ENCODE measurements around the gene P4HTM.

Gene P4HTM

GRCh38 chr3:48979451-48979850, 10.6 kb upstream of the P4HTM start:
- H3K27me3 ChIP-seq (ENCODE audit: insufficient read depth, low read length, poor library complexity), result no peaks in the 10 kb centered on the region
- WGBS (ENCODE audit: extremely low coverage, insufficient coverage, low lambda C conversion rate), result no CpG with 5 or more reads among the region's 3 CpGs
- H3K27ac ChIP-seq (ENCODE audit: low read depth, low read length), result no peak overlapping the region
- H3K4me3 ChIP-seq (ENCODE audit: low read length), result no peak overlapping the region
- no peaks in the 10 kb centered on the region for H3K79me2 ChIP-seq (ENCODE audit: control insufficient read depth, insufficient read depth, low read length)
- peaks cover 19% of the 10 kb centered on the region for H3K36me3 ChIP-seq (ENCODE audit: control insufficient read depth, insufficient read depth, low read length)
- H3K9ac ChIP-seq (ENCODE audit: low read length), result no peak overlapping the region
- H3K23ac ChIP-seq (ENCODE audit: low read length), result no peak overlapping the region
- no peak overlapping the region for H3K4me2 ChIP-seq (ENCODE audit: low read length)
- no peak overlapping the region for H3K18ac ChIP-seq (ENCODE audit: low read length)
- no peaks in the 10 kb centered on the region for H3K4me1 ChIP-seq (ENCODE audit: control insufficient read depth, low read depth, low read length)
- H2BK5ac ChIP-seq (ENCODE audit: low read length), result no peak overlapping the region
- H4K5ac ChIP-seq (ENCODE audit: low read length), result no peak overlapping the region
- no peaks in the 10 kb centered on the region for H3K79me1 ChIP-seq (ENCODE audit: low read length)
- no peak overlapping the region for H2AK5ac ChIP-seq (ENCODE audit: low read length)
- no peak overlapping the region for H2BK15ac ChIP-seq (replicated peaks; ENCODE audit: low read depth)
- DNase-seq, result no peak
- H3K56ac ChIP-seq (ENCODE audit: low read length), result no peak overlapping the region
- no peak overlapping the region for H3K4ac ChIP-seq (ENCODE audit: low read depth, low read length)
- no peak overlapping the region for H4K8ac ChIP-seq (ENCODE audit: low read depth, low read length)
- H2BK120ac ChIP-seq (ENCODE audit: low read depth, low read length), result no peak overlapping the region

GRCh38 chr3:48980295-48980694, 9.7 kb upstream of the P4HTM start:
- Histone ChIP-seq H3K27ac (ENCODE audit: low read depth, low read length) (no peak overlapping the region), H3K27me3 (ENCODE audit: insufficient read depth, low read length, poor library complexity) (no peaks in the 10 kb centered on the region), H3K4ac (ENCODE audit: low read depth, low read length) (no peak overlapping the region), H3K4me2 (ENCODE audit: low read length) (no peak overlapping the region), H3K9ac (ENCODE audit: low read length) (no peak overlapping the region), H2BK5ac (ENCODE audit: low read length) (no peak overlapping the region), H3K4me1 (ENCODE audit: control insufficient read depth, low read depth, low read length) (no peaks in the 10 kb centered on the region), H3K23ac (ENCODE audit: low read length) (no peak overlapping the region), H3K4me3 (ENCODE audit: low read length) (no peak overlapping the region), H3K36me3 (ENCODE audit: control insufficient read depth, insufficient read depth, low read length) (peaks cover 17% of the 10 kb centered on the region), H2BK15ac (replicated peaks; ENCODE audit: low read depth) (no peak overlapping the region), H4K8ac (ENCODE audit: low read depth, low read length) (no peak overlapping the region), H2BK120ac (ENCODE audit: low read depth, low read length) (no peak overlapping the region), H3K56ac (ENCODE audit: low read length) (no peak overlapping the region), H3K79me1 (ENCODE audit: low read length) (no peaks in the 10 kb centered on the region), H3K18ac (ENCODE audit: low read length) (no peak overlapping the region), H3K79me2 (ENCODE audit: control insufficient read depth, insufficient read depth, low read length) (no peaks in the 10 kb centered on the region), H2AK5ac (ENCODE audit: low read length) (no peak overlapping the region), H4K5ac (ENCODE audit: low read length) (no peak overlapping the region)
- no peak for DNase-seq
- WGBS (ENCODE audit: extremely low coverage, insufficient coverage, low lambda C conversion rate), result no CpG with 5 or more reads among the region's 4 CpGs

- no peak overlapping the region for H3K4me2 ChIP-seq (ENCODE audit: low read length)
- no peak for DNase-seq
- no peak overlapping the region for H2AK5ac ChIP-seq (ENCODE audit: low read length)
- no peak overlapping the region for H3K4ac ChIP-seq (ENCODE audit: low read depth, low read length)
- no peak overlapping the region for H3K18ac ChIP-seq (ENCODE audit: low read length)
- H3K56ac ChIP-seq (ENCODE audit: low read length), result no peak overlapping the region
- H4K8ac ChIP-seq (ENCODE audit: low read depth, low read length), result no peak overlapping the region
- no peak overlapping the region for H2BK15ac ChIP-seq (replicated peaks; ENCODE audit: low read depth)
- no peaks in the 10 kb centered on the region for H3K4me1 ChIP-seq (ENCODE audit: control insufficient read depth, low read depth, low read length)
- no peak overlapping the region for H3K9ac ChIP-seq (ENCODE audit: low read length)
- no peak overlapping the region for H3K4me3 ChIP-seq (ENCODE audit: low read length)
- no peaks in the 10 kb centered on the region for H3K79me1 ChIP-seq (ENCODE audit: low read length)
- H3K27me3 ChIP-seq (ENCODE audit: insufficient read depth, low read length, poor library complexity), result no peaks in the 10 kb centered on the region
- no peak overlapping the region for H2BK120ac ChIP-seq (ENCODE audit: low read depth, low read length)
- H2BK5ac ChIP-seq (ENCODE audit: low read length), result no peak overlapping the region
- no peaks in the 10 kb centered on the region for H3K79me2 ChIP-seq (ENCODE audit: control insufficient read depth, insufficient read depth, low read length)
- no peak overlapping the region for H4K5ac ChIP-seq (ENCODE audit: low read length)
- H3K23ac ChIP-seq (ENCODE audit: low read length), result no peak overlapping the region
- H3K36me3 ChIP-seq (ENCODE audit: control insufficient read depth, insufficient read depth, low read length), result peaks cover 17% of the 10 kb centered on the region
- no peak overlapping the region for H3K27ac ChIP-seq (ENCODE audit: low read depth, low read length)
Measured at GRCh38 chr3:48982016-48982415, 8.0 kb upstream of the P4HTM start.

- Histone ChIP-seq H3K18ac (ENCODE audit: low read length) (no peak overlapping the region), H4K5ac (ENCODE audit: low read length) (no peak overlapping the region), H2BK5ac (ENCODE audit: low read length) (no peak overlapping the region), H3K9ac (ENCODE audit: low read length) (no peak overlapping the region), H3K4me1 (ENCODE audit: control insufficient read depth, low read depth, low read length) (no peaks in the 10 kb centered on the region), H3K79me2 (ENCODE audit: control insufficient read depth, insufficient read depth, low read length) (no peaks in the 10 kb centered on the region), H2BK120ac (ENCODE audit: low read depth, low read length) (no peak overlapping the region), H3K36me3 (ENCODE audit: control insufficient read depth, insufficient read depth, low read length) (peaks cover 17% of the 10 kb centered on the region), H3K23ac (ENCODE audit: low read length) (no peak overlapping the region), H3K79me1 (ENCODE audit: low read length) (no peaks in the 10 kb centered on the region), H2BK15ac (replicated peaks; ENCODE audit: low read depth) (no peak overlapping the region), H2AK5ac (ENCODE audit: low read length) (no peak overlapping the region), H3K4ac (ENCODE audit: low read depth, low read length) (no peak overlapping the region), H3K4me3 (ENCODE audit: low read length) (no peak overlapping the region), H4K8ac (ENCODE audit: low read depth, low read length) (no peak overlapping the region), H3K56ac (ENCODE audit: low read length) (no peak overlapping the region), H3K27me3 (ENCODE audit: insufficient read depth, low read length, poor library complexity) (no peaks in the 10 kb centered on the region), H3K4me2 (ENCODE audit: low read length) (no peak overlapping the region), H3K27ac (ENCODE audit: low read depth, low read length) (no peak overlapping the region)
- no CpG with 5 or more reads among the region's 5 CpGs for WGBS (ENCODE audit: extremely low coverage, insufficient coverage, low lambda C conversion rate)
- no peak for DNase-seq
Measured at GRCh38 chr3:48982686-48983085, 7.4 kb upstream of the P4HTM start.

- Histone ChIP-seq H2BK5ac (ENCODE audit: low read length) (no peak overlapping the region), H3K79me1 (ENCODE audit: low read length) (no peaks in the 10 kb centered on the region), H2BK120ac (ENCODE audit: low read depth, low read length) (no peak overlapping the region), H3K79me2 (ENCODE audit: control insufficient read depth, insufficient read depth, low read length) (no peaks in the 10 kb centered on the region), H3K36me3 (ENCODE audit: control insufficient read depth, insufficient read depth, low read length) (peaks cover 17% of the 10 kb centered on the region), H4K8ac (ENCODE audit: low read depth, low read length) (no peak overlapping the region), H3K9ac (ENCODE audit: low read length) (no peak overlapping the region), H3K27ac (ENCODE audit: low read depth, low read length) (no peak overlapping the region), H3K18ac (ENCODE audit: low read length) (no peak overlapping the region), H2BK15ac (replicated peaks; ENCODE audit: low read depth) (no peak overlapping the region), H3K23ac (ENCODE audit: low read length) (no peak overlapping the region), H4K5ac (ENCODE audit: low read length) (no peak overlapping the region), H3K4me3 (ENCODE audit: low read length) (no peak overlapping the region), H3K4ac (ENCODE audit: low read depth, low read length) (no peak overlapping the region), H3K27me3 (ENCODE audit: insufficient read depth, low read length, poor library complexity) (no peaks in the 10 kb centered on the region), H3K4me1 (ENCODE audit: control insufficient read depth, low read depth, low read length) (no peaks in the 10 kb centered on the region), H3K4me2 (ENCODE audit: low read length) (no peak overlapping the region), H2AK5ac (ENCODE audit: low read length) (no peak overlapping the region), H3K56ac (ENCODE audit: low read length) (no peak overlapping the region)
- WGBS (ENCODE audit: extremely low coverage, insufficient coverage, low lambda C conversion rate), result no CpG with 5 or more reads among the region's 4 CpGs
- DNase-seq, result no peak
Measured at GRCh38 chr3:48983096-48983495, 6.9 kb upstream of the P4HTM start.

- H3K79me1 ChIP-seq (ENCODE audit: low read length), result peaks cover 2% of the 10 kb centered on the region
- H3K23ac ChIP-seq (ENCODE audit: low read length), result no peak overlapping the region
- H3K56ac ChIP-seq (ENCODE audit: low read length), result no peak overlapping the region
- H2BK120ac ChIP-seq (ENCODE audit: low read depth, low read length), result no peak overlapping the region
- no peak overlapping the region for H4K8ac ChIP-seq (ENCODE audit: low read depth, low read length)
- no peak overlapping the region for H3K18ac ChIP-seq (ENCODE audit: low read length)
- no peaks in the 10 kb centered on the region for H3K4me1 ChIP-seq (ENCODE audit: control insufficient read depth, low read depth, low read length)
- H3K4ac ChIP-seq (ENCODE audit: low read depth, low read length), result no peak overlapping the region
- H3K9ac ChIP-seq (ENCODE audit: low read length), result no peak overlapping the region
- H3K27ac ChIP-seq (ENCODE audit: low read depth, low read length), result no peak overlapping the region
- no peak overlapping the region for H4K5ac ChIP-seq (ENCODE audit: low read length)
- H3K79me2 ChIP-seq (ENCODE audit: control insufficient read depth, insufficient read depth, low read length), result no peaks in the 10 kb centered on the region
- DNase-seq, result no peak
- no peak overlapping the region for H3K4me3 ChIP-seq (ENCODE audit: low read length)
- no peaks in the 10 kb centered on the region for H3K27me3 ChIP-seq (ENCODE audit: insufficient read depth, low read length, poor library complexity)
- no peak overlapping the region for H3K4me2 ChIP-seq (ENCODE audit: low read length)
- no peak overlapping the region for H2BK5ac ChIP-seq (ENCODE audit: low read length)
- H2AK5ac ChIP-seq (ENCODE audit: low read length), result no peak overlapping the region
- peaks cover 14% of the 10 kb centered on the region for H3K36me3 ChIP-seq (ENCODE audit: control insufficient read depth, insufficient read depth, low read length)
- H2BK15ac ChIP-seq (replicated peaks; ENCODE audit: low read depth), result no peak overlapping the region
Measured at GRCh38 chr3:48984663-48985062, 5.4 kb upstream of the P4HTM start.
